Astrocyte of the spinal cord (primary cell): ENCODE data around the gene LCLAT1.

Experiments
- DNase-seq: peaks from one replicate; pipeline ENCODE4 v3.0.0; 2011; ENCODE audit warnings: low read depth, low spot score
- H3K4me3 ChIP-seq: 2 replicates; pipeline ENCODE4 v1.5.1; 2011; ENCODE audit warnings: low read depth, mild to moderate bottlenecking, low read length, moderate library complexity
- CTCF ChIP-seq: IDR thresholded peaks from 2 replicates; pipeline ENCODE4 v1.5.1; 2012; ENCODE audit warnings: low read depth, mild to moderate bottlenecking, low read length, inconsistent platforms
- in situ Hi-C: cut with HindIII; loops from 2 replicates; pipeline ENCODE4 v1.10.0; 2017; ENCODE audit warnings: low sequenced_read_pairs

LCLAT1 gene

DNA sequence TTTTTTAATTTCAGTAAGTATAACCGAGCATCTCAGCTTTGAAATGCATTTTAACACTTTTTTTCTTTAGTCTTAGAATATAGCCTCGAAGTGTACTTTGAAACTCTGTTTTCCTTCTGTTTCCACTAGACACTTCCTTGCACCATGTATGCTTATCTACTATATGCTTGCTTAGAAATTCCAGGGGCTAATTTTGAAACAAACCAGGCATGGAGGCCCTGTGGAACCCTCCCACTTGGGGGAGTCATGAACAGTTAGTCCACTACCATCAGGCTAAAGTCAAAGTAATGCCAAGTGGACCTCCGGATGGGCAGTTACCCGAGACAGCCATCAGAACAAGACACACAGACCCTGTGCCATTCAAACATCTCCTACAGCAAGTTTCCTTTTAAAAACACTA lies 120.3 kb downstream of the LCLAT1 start:
- no peak for DNase-seq
- H3K4me3 ChIP-seq: no peak overlapping the region
- TF ChIP-seq CTCF: no peak
- in situ Hi-C loops: no loop called here

DNA sequence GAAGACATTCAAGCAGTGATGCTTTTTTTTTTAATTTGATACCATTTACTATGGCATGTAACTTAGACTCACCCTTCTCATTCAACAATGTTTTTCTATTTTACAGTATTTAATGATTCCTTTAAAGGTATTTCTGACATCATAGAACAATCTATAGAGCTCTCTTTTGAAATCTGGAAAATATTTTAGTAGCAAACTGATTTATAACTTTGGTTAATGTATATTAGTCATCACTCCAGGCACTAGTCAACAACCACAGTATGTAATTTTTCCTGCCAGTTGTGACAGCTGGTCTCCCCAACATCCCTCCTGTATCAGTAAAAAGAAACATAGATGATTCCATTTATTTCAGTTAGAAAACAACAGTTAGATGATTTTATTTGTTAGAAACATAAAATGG lies 122.9 kb downstream of the LCLAT1 start:
- in situ Hi-C loops: no loop called here
- H3K4me3 ChIP-seq: no peak overlapping the region
- DNase-seq: peak; percentile 14
- no peak for TF ChIP-seq CTCF

DNA sequence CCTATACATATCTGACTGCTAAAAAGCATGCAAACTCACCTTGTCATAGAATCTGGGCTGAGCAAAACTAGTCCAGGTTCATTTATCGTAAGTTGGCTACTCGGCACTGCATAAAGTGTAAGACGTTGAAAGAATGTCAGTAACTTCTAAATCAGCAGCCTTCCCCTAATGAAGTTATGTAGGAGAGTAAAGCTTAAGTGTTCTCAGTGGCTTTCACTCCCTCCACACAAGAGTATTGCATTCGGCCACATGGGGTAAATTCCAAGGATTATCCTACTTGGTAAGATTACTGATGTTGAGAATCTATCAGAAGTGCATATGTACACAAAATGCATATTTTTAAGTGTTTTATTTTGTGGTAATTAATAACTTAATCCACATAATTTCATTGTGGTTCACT lies 130.1 kb downstream of the LCLAT1 start:
- no peak overlapping the region for H3K4me3 ChIP-seq
- no peak for DNase-seq
- in situ Hi-C loops: no loop called here
- TF ChIP-seq CTCF: no peak

DNA sequence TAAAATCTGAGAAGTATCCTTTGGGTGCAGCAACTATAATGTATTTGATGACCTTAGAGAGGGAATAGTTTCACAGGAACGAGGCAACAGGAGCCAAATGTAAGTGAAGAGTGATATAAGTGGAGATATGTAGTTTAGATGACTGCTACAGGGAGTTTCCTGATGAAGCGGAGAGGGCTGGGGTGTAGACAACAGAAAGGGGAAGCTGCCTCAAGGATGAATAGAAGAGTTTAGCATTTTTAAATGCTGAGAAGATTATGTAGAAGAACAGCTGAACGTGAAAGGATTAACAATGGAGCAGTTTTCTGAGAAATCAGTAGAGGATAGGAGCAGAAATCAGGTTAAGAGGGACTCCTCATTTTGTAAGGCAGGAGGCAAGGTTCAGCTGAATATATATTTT lies 133.3 kb downstream of the LCLAT1 start:
- in situ Hi-C loops: no loop called here
- no peak for DNase-seq
- no peak for TF ChIP-seq CTCF

GRCh38 chr2:30582521-30582920 lies 135.5 kb downstream of the LCLAT1 start:
- H3K4me3 ChIP-seq: no peak overlapping the region
- TF ChIP-seq CTCF: no peak
- no peak for DNase-seq
- in situ Hi-C loops: no loop called here

More for the DNA sequence above, 133.3 kb downstream of the LCLAT1 start:
- no peak overlapping the region for H3K4me3 ChIP-seq

- in situ Hi-C loops: no loop called here
- TF ChIP-seq CTCF: no peak
- DNase-seq: no peak
- H3K4me3 ChIP-seq: no peak overlapping the region
These were observed 136.2 kb downstream of the LCLAT1 start for GRCh38 chr2:30583204-30583749.

GRCh38 chr2:30584116-30584515 lies 137.1 kb downstream of the LCLAT1 start:
- no peak for DNase-seq
- in situ Hi-C loops: no loop called here
- TF ChIP-seq CTCF: no peak
- no peak overlapping the region for H3K4me3 ChIP-seq
